CD4-positive, alpha-beta T cell treated with Interferon alpha-2 for 1 hour (primary cell): ENCODE data around the gene TAF4.
"Not testable (repeated sequence)": the region's sequence is repeated elsewhere in the genome, so short reads cannot be mapped to it uniquely, and the experiment has no call there.

Source experiments
- DNase-seq, 2 donors: peaks; one replicate each; pipeline ENCODE4 v3.0.0-alpha.2; 2020 to 2022

The TAF4 gene

GRCh38 chr20:62065674-62066338, at the start of gene TAF4:
Gene TAF4 (minus strand): TSS chr20:62065881. CDS start chr20:62065810, 71 bp downstream.
- DNase-seq: peak; percentile 76 to 89

- DNase-seq: no peak
Measured at GRCh38 chr20:62114894-62115293, 49.2 kb upstream of the TAF4 start.

GRCh38 chr20:62112368-62112767, 46.7 kb upstream of the TAF4 start:
- no peak for DNase-seq

- DNase-seq: no peak
Measured at GRCh38 chr20:62111148-62111547, 45.5 kb upstream of the TAF4 start.

GRCh38 chr20:62105592-62105991, 39.9 kb upstream of the TAF4 start:
- no peak for DNase-seq

- no peak for DNase-seq
Measured at GRCh38 chr20:62104791-62105345, 39.2 kb upstream of the TAF4 start.

- no peak for DNase-seq
Measured at GRCh38 chr20:62104234-62104789, 38.6 kb upstream of the TAF4 start.

GRCh38 chr20:62103508-62104233, 38.0 kb upstream of the TAF4 start:
- no peak for DNase-seq

GRCh38 chr20:62101078-62101477, 35.4 kb upstream of the TAF4 start:
- no peak for DNase-seq

- DNase-seq: no peak
Measured at GRCh38 chr20:62097881-62098407, 32.3 kb upstream of the TAF4 start.

GRCh38 chr20:62096421-62097380, 31.0 kb upstream of the TAF4 start:
- DNase-seq: no peak

- no peak for DNase-seq
Measured at GRCh38 chr20:62089393-62089792, 23.7 kb upstream of the TAF4 start.

GRCh38 chr20:62088258-62089127, 22.8 kb upstream of the TAF4 start:
- no peak for DNase-seq

- no peak for DNase-seq
Measured at GRCh38 chr20:62087632-62088031, 22.0 kb upstream of the TAF4 start.

GRCh38 chr20:62087227-62087626, 21.5 kb upstream of the TAF4 start:
- DNase-seq: no peak

GRCh38 chr20:62085206-62085605, 19.5 kb upstream of the TAF4 start:
- no peak for DNase-seq

GRCh38 chr20:62084224-62084623, 18.5 kb upstream of the TAF4 start:
- not testable (repeated sequence) for DNase-seq

- DNase-seq: no peak
Measured at GRCh38 chr20:62083312-62083711, 17.6 kb upstream of the TAF4 start.

GRCh38 chr20:62080249-62080990, 14.7 kb upstream of the TAF4 start:
- no peak for DNase-seq

- no peak for DNase-seq
Measured at GRCh38 chr20:62079166-62079565, 13.5 kb upstream of the TAF4 start.

GRCh38 chr20:62073323-62073722, 7.6 kb upstream of the TAF4 start:
- DNase-seq: no peak
